HG03460 (cell line): ENCODE data around the gene CBFA2T3.

ENCODE experiments used
- ATAC-seq: cut with Tn5 transposase; IDR thresholded peaks from one replicate; pipeline ENCODE4 v1.9.1; 2021; ENCODE audit not compliant: unreplicated experiment

Gene CBFA2T3

GRCh38 chr16:88911946-88912310 is 65.1 kb downstream of the CBFA2T3 start:
- no peak for ATAC-seq

GRCh38 chr16:88911136-88911945 is 65.7 kb downstream of the CBFA2T3 start:
- ATAC-seq, result no peak

GRCh38 chr16:88910284-88911135 is 66.5 kb downstream of the CBFA2T3 start:
- no peak for ATAC-seq

- ATAC-seq, result no peak
These were observed 67.4 kb downstream of the CBFA2T3 start for GRCh38 chr16:88909431-88910210.

GRCh38 chr16:88908307-88908706 is 68.7 kb downstream of the CBFA2T3 start:
- ATAC-seq, result no peak

- no peak for ATAC-seq
These were observed 69.2 kb downstream of the CBFA2T3 start for GRCh38 chr16:88907768-88908167.

- ATAC-seq, result no peak
These were observed 70.4 kb downstream of the CBFA2T3 start for GRCh38 chr16:88906535-88907105.

GRCh38 chr16:88906020-88906419 is 71.0 kb downstream of the CBFA2T3 start:
- ATAC-seq, result no peak

- ATAC-seq, result no peak
These were observed 71.4 kb downstream of the CBFA2T3 start for GRCh38 chr16:88905563-88905962.

- ATAC-seq, result no peak
These were observed 72.2 kb downstream of the CBFA2T3 start for GRCh38 chr16:88904676-88905365.

- ATAC-seq, result no peak
These were observed 73.7 kb downstream of the CBFA2T3 start for GRCh38 chr16:88903267-88903666.

GRCh38 chr16:88902744-88903143 is 74.3 kb downstream of the CBFA2T3 start:
- no peak for ATAC-seq

GRCh38 chr16:88901718-88902337 is 75.2 kb downstream of the CBFA2T3 start:
- ATAC-seq, result no peak

- no peak for ATAC-seq
These were observed 76.3 kb downstream of the CBFA2T3 start for GRCh38 chr16:88900662-88901052.

GRCh38 chr16:88899901-88900661 is 76.9 kb downstream of the CBFA2T3 start:
- ATAC-seq, result no peak

GRCh38 chr16:88897696-88898425 is 79.1 kb downstream of the CBFA2T3 start:
- ATAC-seq, result no peak

- ATAC-seq, result no peak
These were observed 80.6 kb downstream of the CBFA2T3 start for GRCh38 chr16:88896238-88897070.

- no peak for ATAC-seq
These were observed 81.7 kb downstream of the CBFA2T3 start for GRCh38 chr16:88895335-88895734.
